Right ventricle myocardium superior (tissue), 1 donor: ENCODE results near the gene ARL11. TPM values are rescaled to one million over a fixed set of nuclear protein-coding genes. Genes with fewer than 3 reads are reported as not detected.
"Not testable (repeated sequence)": the region's sequence is repeated elsewhere in the genome, so short reads cannot be mapped to it uniquely, and the experiment has no call there.

Source experiments
- ATAC-seq: fragments of 200-7000 bp; cut with Tn5 transposase; one replicate; pipeline ENCODE4 v1.9.1; 2020; ENCODE audit warnings: mild to moderate bottlenecking; ENCODE audit not compliant: poor library complexity
- DNase-seq: peaks from one replicate; pipeline ENCODE4 v3.0.0-alpha.2; 2020
- intact Hi-C: fragments of 100-400 bp; cut with DNase I; formaldehyde crosslinking; loops from one replicate; pipeline ENCODE4 v1.11.2; 2022
- total RNA-seq: library from RNA; stranded (reverse); fragmentation: NEBNext Ultra II Directional; extraction: Animal tissue kit (Norgen Biotek cat#: 25700); gene quantifications from one replicate; pipeline ENCODE4 v1.2.1, GENCODE V29; 2021
- donor health status: DM: no; HTN: yes; CAD: no; lungs with severe emphysema.

The ARL11 gene
- total RNA-seq, 1 donor from 2014 or later: 0.38 TPM

DNA sequence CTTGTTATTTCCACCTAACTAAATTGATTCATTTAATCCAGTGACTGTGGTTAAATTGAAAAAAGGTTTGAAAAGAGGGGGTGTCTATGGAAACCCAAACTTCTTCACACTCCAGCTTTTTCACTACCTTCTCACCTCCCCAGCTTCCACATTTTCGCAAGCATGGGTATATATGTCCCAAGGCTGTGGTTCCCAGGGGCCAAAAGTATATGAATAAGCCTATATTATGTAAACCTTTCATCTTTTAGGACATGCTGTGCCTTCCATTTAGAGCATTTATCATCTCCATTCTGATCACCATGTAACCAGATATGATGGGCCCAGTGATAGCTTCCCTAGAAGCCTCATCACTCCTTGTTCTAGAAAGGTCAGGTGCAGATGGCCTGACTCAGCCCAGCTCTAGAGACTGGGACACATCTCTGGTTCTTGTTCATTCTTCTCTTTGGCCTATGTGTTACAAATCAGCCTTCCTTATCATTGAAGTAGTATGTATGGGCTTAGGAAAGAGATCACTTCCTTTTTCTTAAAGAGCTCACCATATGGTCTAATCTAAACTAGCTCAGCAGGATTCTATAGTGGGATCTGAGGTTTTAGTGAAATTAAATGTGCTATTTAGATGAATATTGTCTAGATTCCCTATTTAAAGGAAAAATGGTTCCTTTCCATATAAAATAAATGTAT lies 19.5 kb upstream of the ARL11 start:
- ATAC-seq: no peak
- intact Hi-C loops: loop anchor here (10.0 kb wide), 1 partner anchor 124 kb away; no protein-coding TSS in a partner anchor
- DNase-seq: no peak

DNA sequence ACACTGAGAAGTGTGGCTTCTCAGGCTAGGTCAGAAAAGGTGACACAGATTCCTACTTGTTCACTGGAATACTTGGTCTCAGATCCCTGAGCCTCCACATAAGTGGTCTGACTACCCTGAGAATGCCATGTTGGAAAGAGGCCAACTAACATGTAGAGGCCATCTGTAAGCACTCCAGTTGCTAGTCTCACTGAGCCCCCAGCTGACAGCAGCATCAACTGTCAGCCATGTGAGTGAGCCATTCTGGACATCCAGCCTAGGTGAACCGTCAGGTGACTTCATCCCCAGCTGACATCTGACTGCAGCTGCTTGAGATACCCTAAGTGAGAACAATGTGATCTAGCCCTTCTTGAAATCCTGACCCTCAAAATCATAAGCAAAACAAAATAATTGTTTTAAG lies 18.1 kb upstream of the ARL11 start:
- intact Hi-C loops: no loop called here
- no peak for DNase-seq
- no peak for ATAC-seq

DNA sequence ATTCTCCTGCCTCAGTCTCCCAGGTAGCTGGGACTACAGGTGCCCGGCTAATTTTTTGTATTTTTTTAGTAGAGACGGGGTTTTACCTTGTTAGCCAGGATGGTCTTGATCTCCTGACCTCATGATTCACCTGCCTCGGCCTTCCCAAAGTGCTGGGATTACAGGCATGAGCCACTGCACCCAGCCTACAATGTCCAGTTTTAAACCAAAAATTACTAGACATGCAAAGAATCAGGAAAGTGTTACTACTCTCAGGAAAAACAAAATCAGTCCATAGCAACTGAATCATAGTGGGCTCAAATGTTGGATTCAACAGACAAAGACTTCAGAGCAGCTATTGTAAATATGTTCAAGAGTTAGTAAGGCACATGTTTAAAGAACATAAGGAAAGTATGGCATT lies 16.3 kb upstream of the ARL11 start:
- not testable (repeated sequence) for ATAC-seq, DNase-seq

DNA sequence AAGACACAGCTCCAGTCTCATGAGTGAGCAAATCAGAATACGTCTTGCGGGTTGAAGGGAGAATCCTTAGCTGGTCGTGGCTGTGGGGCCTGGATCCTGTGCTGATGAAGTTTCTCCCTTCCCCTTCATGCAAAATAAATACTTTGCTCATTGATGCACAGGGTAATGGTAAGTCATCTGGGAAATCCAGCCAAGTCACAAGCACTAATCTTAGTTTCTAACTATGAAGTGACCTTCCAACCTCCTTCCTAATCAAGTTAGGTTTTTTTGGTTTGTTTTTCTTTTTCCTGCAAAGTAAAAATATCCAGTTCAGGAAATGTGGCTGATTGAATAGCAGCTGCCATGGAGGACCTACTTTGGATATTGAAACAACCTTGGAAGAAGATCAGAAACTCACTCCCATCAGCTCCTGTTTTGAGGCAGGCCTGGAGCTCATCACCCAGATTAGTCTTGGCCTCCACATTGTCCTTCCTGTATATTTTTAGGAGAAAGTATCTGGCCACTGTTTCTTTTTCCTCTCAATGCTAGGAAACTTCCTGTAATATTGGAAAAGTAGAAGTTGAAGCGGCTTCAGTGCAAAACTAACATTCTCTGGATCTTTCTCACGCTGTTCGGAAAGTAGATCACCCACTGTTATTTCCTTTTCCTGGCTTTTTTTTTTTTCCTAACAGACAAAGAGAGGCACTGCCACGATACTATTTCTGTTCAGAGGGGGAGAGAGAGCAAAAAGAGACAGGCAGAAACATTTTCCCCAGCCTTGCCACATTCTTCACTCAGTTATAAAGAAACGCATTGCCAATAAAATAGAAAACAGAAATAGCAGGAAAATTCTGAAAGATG lies 12.3 kb upstream of the ARL11 start:
- DNase-seq (no peak), ATAC-seq (peak; percentile 33)
- intact Hi-C loops: no loop called here

More for the DNA sequence above, 16.3 kb upstream of the ARL11 start:
- intact Hi-C loops: not testable (repeated sequence)

DNA sequence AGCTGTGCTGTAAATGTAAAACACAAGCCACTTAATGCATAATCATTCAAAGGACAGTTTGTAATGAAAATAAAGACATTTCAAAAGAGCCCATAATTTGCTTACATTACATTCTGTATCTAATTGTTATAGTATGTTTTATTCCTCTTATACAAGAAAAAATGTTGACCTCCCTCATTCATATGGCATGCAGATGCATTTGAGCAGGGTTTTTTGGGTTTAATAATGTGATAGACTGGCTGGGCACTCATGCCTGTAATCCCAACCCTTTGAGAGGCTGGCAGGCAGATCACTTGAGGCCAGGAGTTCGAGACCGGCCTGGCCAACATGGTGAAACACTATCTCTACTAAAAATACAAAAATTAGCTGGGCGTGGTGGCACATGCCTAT lies 11.6 kb upstream of the ARL11 start:
- ATAC-seq (no peak), DNase-seq (no peak)
- intact Hi-C loops: no loop called here

DNA sequence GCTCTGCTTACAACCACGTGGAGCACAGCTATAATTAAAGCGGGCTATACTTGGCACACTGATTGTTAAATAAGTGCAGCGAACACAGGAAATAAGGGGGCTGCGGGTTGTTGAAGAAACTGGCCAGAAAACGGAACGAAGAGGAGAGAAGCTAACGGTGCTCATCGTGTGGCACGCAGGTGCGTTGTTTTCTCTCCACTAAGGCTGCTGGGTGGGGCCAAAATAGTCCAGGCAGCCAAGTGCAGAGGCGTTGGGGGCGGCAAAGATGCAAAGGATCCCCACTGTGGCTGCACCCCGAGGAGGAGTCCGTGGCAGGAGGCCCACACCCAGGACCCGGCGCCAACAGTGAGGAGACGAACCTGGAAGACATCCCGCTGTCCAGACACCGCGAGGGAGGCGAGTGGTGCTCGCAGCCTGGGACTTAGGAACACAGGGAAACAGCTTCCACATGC lies 8.1 kb upstream of the ARL11 start:
- ATAC-seq (peak; percentile 2), DNase-seq (no peak)
- intact Hi-C loops: no loop called here

DNA sequence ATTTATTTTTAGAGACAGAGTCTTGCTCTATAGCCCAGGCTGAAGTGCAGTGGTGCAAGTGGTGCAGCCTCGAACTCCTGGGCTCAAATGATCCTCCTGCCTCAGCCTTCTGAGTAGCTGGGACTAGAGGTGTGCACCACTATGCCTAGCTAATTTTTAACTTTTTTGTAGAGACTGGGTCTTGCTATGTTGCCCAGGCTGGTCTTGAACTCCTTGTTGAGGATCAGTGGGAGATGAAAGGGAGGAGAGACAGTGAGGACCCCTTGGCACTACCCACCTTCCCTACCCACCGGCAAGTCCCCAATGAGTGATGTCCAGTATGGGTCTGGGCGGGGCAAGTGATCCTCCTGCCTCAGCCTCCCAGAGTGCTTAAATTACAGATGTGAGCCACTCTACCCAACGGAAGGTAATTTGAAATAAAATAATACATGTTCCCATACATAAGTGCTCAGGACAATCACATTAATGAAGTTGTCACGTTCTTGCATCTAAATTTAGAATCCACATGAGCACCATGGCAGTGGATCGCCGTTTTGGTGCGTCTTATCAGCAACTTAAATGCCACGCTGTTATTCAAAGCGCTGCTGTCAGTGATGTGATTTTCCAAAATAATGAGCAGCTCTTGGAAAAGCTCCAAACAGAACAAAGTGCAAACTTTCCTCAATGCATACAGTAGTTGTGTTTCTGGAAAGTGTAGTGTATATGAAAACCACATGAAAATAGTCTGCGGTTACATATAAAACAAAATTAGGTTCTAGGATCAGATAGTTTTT lies 5.9 kb upstream of the ARL11 start:
- ATAC-seq: peak; percentile 86
- DNase-seq: no peak
- intact Hi-C loops: no loop called here

DNA sequence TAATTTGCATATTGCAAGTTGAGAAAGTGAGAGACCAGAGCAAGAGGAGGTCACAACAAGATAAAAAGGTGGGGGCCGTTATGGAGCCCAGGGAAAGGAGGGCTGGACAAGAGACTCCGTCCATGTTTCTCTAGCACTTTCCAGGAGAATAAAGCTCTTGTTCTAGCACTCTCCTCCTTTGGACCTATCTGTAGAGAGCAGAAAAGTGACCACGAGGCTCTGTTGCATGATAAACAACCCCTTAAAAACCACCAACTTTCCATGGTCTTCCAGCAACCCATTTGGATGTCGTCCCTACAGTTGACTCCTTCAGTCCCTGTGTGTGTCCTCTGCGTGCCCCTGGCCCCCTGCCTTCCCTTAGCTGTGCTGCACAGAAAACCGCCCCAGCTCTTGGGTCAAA lies 4.1 kb upstream of the ARL11 start:
- no peak for DNase-seq
- ATAC-seq: no peak
- intact Hi-C loops: no loop called here

DNA sequence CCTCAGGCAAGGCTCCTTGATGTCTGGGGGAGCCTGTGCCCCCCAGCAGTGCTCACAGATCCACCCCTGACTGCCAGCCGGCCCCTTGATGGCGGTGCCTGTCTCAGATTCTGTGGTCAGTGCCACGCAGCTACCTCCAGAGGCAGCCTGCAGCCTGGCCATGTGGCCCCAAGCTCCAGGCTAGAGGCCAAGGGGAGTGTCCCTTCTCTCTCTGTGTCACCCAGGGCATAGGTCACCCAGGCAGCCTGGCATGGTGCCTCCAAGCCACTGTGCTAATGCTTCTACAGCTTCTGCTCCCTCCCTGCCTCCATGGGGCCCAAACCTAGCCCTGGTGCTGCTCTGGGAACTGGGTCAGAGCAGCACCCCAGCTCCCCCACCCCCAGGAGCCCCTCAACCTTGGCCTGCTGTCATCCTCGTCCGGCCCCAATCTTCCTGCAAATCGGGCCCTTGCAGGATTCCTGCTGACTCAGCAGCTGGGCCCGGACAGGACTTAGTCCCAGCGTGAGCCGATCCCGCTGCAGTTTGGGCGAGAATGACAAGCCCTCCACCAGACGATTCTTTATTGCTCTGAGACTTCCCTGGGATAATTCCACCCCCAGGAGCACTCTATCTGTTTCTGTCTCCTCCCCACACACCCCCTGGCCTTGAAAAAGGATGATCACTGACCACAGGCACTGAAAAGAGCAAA lies 2.8 kb upstream of the ARL11 start:
- DNase-seq (peak; percentile 84), ATAC-seq (peak; percentile 50)

DNA sequence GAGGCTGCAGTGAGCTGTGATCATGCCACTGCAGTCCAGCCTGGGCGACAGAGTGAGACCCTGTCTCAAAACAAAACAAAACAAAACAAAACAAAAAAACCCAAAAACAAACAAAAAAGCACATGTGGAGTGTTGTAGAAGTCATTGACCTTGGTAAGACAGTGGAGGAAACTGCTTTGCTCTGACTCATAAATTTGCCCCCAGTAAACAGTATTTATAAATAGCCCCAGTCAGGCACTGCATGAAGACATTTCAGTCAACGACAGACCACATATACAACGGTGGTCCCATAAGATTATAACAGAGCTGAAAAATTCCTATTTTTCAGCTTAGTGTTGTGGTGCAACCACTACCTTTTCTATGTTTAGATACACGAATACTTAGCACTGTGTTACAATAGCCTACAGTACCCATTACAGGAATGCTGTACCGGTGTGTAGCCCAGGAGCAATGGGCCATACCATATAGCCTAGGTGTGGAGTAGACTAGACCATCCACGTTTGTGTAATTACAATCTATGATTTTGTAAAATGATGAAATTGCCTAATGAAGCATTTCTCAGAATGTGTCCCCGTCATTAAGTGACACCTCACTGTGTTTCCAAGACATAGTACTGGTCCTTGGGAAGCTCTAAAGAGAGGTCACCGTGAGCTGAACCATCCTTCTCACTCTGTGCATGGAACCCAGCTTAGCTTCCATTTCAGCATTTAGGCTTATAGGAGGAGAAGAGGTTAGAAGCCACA lies 1.1 kb downstream of the ARL11 start:
- ATAC-seq (no peak), DNase-seq (no peak)
- intact Hi-C loops: no loop called here

More for the DNA sequence above, 2.8 kb upstream of the ARL11 start:
- intact Hi-C loops: no loop called here

DNA sequence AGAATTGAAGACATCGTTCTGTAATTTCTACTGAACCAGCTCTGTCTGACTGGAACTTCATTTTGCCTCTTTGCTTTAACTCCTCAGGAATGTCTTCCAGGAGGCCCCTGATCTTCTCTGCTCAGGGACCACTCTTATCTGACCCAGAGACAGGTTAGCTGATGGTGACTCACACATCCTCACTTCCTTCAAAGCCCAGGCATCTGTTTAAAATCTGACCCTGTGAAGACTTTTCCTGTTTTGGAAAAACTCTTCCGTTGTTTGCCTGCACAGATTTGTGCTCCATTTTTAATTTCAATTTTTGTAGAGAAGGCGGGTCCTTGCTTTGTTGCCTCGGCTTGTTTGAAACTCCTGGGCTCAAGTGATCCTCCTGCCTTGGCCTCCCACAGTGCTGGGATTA lies 1.6 kb downstream of the ARL11 start:
- intact Hi-C loops: no loop called here
- DNase-seq: no peak
- ATAC-seq: no peak

DNA sequence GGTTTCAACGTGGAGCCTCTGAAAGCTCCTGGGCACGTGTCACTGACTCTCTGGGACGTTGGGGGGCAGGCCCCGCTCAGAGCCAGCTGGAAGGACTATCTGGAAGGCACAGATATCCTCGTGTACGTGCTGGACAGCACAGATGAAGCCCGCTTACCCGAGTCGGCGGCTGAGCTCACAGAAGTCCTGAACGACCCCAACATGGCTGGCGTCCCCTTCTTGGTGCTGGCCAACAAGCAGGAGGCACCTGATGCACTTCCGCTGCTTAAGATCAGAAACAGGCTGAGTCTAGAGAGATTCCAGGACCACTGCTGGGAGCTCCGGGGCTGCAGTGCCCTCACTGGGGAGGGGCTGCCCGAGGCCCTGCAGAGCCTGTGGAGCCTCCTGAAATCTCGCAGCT lies 2.3 kb downstream of the ARL11 start:
- ATAC-seq (no peak), DNase-seq (no peak)
- intact Hi-C loops: no loop called here

DNA sequence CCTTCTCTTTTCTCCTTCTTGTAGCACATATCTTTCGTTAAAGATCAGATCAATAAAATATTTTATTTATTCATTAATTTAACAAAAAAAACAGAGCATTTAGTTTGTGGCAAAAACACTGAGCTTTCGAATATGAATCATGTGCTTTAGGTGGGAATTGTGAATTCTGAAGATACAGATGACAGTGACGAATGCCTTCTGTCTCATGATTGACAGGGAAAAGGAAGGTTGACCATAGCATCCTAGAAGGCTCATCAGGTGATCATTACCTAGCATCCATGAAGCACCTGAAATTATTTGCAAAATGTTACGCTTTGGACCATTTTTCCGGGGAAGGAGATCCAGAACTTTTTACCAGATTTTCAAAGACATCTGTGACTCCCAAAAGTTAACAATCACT lies 3.8 kb downstream of the ARL11 start:
- ATAC-seq: no peak
- intact Hi-C loops: no loop called here
- no peak for DNase-seq

DNA sequence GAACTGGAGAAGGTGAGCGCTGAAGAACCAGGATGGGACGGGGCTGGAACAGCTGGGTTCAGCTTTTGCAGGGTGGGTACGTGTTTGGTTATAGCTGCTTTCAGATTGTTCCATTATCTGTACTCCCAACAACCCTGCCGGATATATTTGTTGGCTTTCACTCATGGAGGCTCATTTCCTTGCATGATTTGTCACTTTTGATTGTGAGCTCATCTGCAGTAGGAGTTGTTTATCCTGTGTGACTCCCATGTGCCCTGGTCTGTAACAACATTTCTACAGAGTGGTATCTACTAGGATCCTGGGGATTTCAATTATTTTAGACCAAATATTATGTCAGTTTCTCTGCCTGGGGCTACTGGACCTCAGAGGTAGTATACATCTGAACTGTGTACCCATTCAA lies 5.4 kb downstream of the ARL11 start:
- no peak for ATAC-seq
- DNase-seq: no peak
- intact Hi-C loops: no loop called here

DNA sequence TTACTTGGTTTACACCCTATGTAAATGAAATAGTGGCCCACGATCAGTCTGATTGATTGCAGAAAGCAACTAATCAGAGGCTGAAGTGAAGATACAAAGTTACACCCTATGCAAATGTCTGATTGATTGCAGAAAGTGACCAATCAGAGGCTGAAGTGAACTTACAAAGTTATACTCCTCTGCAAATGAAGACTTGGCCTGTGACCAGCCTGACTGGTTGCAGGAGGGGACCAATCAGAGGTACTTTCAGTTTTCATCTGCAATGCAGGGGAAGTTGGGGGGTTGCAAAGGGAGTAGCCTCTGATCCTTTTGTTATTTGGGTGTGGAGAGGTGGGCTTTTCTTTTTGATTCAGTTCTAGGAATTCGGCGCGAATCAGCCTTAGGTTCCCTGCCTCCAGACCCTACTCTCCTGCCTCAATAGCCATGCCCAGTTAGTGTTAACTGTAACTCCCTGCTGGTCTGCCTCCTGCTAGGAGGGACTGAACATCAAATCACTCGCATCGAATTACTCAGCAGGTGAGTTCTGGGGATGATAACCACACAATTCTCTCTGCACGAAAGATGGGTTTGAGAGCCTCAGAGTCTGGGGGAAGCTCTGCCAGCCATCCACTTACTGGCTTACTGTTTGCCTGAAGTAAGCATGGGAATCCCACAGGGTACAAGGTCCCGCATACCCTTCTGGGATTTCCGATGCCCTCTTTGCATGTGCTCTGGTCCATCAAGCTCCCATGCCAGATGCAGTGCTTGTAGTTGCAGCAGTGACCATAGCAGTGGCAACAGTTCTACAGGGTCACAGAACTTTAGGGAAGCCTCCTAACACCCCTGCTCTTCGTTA lies 7.5 kb downstream of the ARL11 start:
- peak; percentile 25 for ATAC-seq
- intact Hi-C loops: no loop called here
- DNase-seq: no peak

DNA sequence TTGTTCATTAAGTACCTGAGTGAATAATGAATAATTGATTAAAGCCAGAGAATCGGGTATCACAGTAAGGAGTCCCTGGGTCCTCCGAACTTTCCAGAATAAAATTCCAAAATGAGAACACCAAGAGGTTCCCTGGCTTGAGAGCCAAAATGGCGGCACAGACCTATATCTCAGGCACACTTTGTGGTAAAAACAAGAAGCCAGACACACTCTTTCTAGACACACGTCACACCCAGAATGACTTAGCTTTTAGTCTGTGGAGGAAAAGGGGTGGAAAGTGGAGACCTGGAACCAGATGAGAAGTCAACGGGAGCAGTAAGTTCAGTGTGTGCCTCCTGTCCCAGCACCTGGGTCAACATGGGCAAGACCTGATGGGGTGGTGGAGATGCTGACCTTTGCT lies 8.4 kb downstream of the ARL11 start:
- ATAC-seq: no peak
- no peak for DNase-seq
- intact Hi-C loops: no loop called here

DNA sequence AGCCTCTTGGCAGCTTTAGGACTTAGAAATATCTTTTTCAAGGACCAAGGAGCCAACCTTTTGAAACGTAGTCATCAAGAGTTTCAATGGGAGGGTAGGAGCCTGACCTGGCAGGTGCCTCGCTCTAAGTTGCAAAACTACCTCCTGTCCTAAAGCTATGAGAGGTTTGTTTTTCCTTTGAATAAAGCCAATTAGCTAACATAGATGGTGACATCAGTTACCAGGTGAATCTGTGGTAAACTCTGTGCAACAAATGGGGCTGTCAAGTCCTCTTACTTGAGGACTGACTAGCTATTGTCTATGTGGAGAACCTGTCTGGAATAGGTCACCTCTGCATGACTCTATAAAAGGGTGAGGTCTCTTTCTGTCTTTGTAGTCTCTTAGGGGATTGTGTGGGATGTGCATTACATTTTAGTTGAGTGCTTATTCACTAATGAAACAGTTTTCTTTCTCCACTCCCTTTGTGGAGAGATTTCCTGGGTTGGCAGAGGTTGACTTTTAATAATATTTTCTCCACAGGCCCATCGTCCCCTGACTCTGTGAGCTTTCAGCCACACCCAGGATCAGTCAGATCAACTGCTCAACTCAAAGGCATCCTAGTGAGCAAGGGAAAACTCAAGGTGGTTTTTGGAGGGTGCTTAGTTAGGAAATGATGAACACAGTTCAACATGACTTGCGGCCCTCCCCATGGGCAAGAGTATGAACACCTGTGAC lies 9.9 kb downstream of the ARL11 start:
- intact Hi-C loops: no loop called here
- DNase-seq (no peak), ATAC-seq (no peak)
